HG03066 (cell line): ENCODE results near the gene TBCD.

Experiments
- ATAC-seq: cut with Tn5 transposase; IDR thresholded peaks from one replicate; pipeline ENCODE4 v1.9.1; 2021; ENCODE audit warnings: low read depth; ENCODE audit not compliant: unreplicated experiment

The TBCD gene

GRCh38 chr17:82911822-82912221 is 160.0 kb downstream of the TBCD start:
- no peak for ATAC-seq

GRCh38 chr17:82912484-82913089 is 160.7 kb downstream of the TBCD start:
- no peak for ATAC-seq

GRCh38 chr17:82913304-82914043 is 161.6 kb downstream of the TBCD start:
- no peak for ATAC-seq

GRCh38 chr17:82914375-82914774 is 162.5 kb downstream of the TBCD start:
- no peak for ATAC-seq

- no peak for ATAC-seq
These were observed 163.3 kb downstream of the TBCD start for GRCh38 chr17:82915010-82915756.

- ATAC-seq: no peak
These were observed 163.8 kb downstream of the TBCD start for GRCh38 chr17:82915757-82916027.

- no peak for ATAC-seq
These were observed 166.0 kb downstream of the TBCD start for GRCh38 chr17:82917699-82918345.

GRCh38 chr17:82918508-82918907 is 166.6 kb downstream of the TBCD start:
- no peak for ATAC-seq

- no peak for ATAC-seq
These were observed 168.3 kb downstream of the TBCD start for GRCh38 chr17:82920150-82920549.

GRCh38 chr17:82920715-82921114 is 168.8 kb downstream of the TBCD start:
- no peak for ATAC-seq

GRCh38 chr17:82921426-82921825 is 169.6 kb downstream of the TBCD start:
- ATAC-seq: no peak

- no peak for ATAC-seq
These were observed 170.8 kb downstream of the TBCD start for GRCh38 chr17:82922646-82923045.

GRCh38 chr17:82923366-82924113 is 171.7 kb downstream of the TBCD start:
- ATAC-seq: no peak

- ATAC-seq: no peak
These were observed 172.3 kb downstream of the TBCD start for GRCh38 chr17:82924214-82924613.

GRCh38 chr17:82924812-82925211 is 172.9 kb downstream of the TBCD start:
- no peak for ATAC-seq

- ATAC-seq: no peak
These were observed 173.5 kb downstream of the TBCD start for GRCh38 chr17:82925336-82925735.

GRCh38 chr17:82926081-82926480 is 174.2 kb downstream of the TBCD start:
- ATAC-seq: no peak

- ATAC-seq: no peak
These were observed 174.9 kb downstream of the TBCD start for GRCh38 chr17:82926716-82927115.

GRCh38 chr17:82927311-82927660 is 175.4 kb downstream of the TBCD start:
- ATAC-seq: no peak

- ATAC-seq: no peak
These were observed 176.1 kb downstream of the TBCD start for GRCh38 chr17:82927661-82928601.
